ENCODE measurements around the gene ARHGAP12. TPM values are rescaled to one million over a fixed set of nuclear protein-coding genes. Genes with fewer than 3 reads are reported as not detected.
A peak's percentile ranks its signal among the peaks of the same experiment; 100 is the strongest.
"Not testable (repeated sequence)": the region's sequence is repeated elsewhere in the genome, so short reads cannot be mapped to it uniquely, and the experiment has no call there.

ARHGAP12 gene, protein sequence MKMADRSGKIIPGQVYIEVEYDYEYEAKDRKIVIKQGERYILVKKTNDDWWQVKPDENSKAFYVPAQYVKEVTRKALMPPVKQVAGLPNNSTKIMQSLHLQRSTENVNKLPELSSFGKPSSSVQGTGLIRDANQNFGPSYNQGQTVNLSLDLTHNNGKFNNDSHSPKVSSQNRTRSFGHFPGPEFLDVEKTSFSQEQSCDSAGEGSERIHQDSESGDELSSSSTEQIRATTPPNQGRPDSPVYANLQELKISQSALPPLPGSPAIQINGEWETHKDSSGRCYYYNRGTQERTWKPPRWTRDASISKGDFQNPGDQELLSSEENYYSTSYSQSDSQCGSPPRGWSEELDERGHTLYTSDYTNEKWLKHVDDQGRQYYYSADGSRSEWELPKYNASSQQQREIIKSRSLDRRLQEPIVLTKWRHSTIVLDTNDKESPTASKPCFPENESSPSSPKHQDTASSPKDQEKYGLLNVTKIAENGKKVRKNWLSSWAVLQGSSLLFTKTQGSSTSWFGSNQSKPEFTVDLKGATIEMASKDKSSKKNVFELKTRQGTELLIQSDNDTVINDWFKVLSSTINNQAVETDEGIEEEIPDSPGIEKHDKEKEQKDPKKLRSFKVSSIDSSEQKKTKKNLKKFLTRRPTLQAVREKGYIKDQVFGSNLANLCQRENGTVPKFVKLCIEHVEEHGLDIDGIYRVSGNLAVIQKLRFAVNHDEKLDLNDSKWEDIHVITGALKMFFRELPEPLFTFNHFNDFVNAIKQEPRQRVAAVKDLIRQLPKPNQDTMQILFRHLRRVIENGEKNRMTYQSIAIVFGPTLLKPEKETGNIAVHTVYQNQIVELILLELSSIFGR
- total RNA-seq: 81.9 and 82.2 TPM in 2 replicates
- polyA plus RNA-seq (2012): 16.5 TPM

DNA sequence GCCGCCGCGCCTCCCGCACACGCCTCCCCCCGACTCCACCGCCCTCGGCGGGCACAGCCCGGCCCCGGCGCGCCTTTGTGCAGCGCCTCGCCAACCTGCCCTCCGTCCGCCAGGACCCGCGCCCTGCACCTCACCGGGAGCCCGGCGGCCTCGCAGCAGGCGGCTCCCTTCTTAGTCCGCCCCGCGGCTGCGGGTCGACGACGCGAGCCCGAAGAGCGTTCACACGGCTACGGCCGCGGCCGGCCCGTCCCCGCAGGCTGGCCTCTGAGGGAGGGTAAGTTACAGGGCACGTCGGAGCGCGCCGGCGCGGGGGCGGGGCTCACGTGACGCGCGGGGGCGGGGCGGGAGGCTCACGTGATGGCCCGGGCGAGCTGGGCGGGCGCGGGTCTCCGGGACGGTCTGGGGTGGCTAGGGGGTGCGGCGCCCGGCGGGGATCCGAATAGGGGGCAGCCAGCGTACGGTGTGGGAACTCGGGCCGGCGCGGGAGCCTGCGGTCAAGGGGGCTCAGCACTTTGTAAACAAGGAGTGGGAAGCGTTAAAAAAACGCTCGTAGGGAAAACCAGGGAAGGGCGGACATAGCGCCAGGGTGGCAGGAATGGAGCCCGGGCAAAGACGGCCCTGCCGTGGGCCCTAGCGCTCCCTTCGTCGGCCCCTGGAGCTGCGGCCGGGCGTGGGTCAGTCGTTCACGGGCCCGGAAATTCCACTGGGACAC, at the start of gene ARHGAP12:
ARHGAP12 (minus strand) TSS at position 283 of the 712 bp plus-strand sequence. CDS start 19,976 bp downstream, outside the sequence.
- peak; percentile 89 for DNase-seq (ENCODE audit: low read depth)

GRCh38 chr10:31978156-31978483, 49.5 kb upstream of the ARHGAP12 start:
- no peak for DNase-seq (ENCODE audit: low read depth)

DNA sequence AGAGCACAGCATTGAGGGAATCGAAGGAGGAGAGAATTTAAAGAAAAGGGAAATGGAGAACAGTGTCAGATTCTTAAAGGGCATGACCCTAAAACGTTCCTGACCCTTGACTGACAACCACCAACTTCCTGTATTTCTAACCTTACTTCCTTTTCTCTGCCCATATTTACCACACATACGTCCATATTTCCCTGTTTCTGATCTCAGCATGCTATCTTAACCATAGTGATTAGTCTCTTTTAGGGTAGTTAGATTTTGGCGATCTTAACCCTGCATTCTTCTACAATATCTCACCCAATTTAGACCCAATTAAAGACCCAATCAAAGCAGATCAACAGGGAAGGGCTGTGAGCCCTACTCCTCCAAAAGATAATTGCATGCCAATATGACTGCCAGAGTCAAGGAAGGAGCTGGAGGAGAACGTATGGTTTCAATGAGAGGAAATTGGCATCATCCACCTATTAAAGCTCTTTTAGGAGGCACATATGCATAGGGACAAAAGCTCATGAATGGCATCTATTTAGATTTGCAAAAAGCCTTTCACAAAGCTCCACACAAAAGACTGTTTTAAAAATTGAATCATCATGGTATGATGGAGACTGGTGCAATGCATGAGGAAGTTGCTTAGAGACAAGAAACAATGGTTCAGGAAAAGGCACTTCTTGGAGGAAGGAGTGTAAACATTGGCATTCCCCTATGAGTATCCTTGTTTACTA, 49.0 kb upstream of the ARHGAP12 start:
- no peak for DNase-seq (ENCODE audit: low read depth)

DNA sequence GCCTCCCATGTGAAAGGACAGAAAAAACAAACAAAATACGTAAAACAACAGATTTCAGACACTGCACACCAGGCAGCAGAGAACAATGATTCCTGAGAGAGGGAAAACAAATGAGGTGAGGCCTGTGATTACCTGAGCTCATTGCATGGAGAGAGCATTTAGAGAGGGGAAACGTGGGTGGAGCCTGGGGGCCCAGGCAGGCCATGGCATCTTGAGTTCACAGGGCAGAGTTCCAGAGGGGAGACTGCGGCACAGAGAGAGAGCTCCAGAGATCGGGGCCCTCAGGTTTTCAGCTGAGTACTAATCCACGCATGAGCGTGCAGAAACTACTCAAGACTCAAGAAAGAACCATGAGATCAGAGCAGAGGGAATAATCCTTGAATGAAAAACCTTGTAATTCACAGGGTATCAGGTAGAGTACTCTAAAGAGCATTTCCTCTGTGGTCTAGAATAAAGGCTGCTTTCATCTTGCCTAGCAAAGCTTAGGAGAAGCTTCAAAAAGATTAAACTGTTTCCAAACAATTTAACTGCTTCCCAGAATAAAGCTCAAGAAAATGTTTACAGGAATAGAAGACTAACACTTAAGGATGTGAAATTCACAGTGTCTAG, 46.6 kb upstream of the ARHGAP12 start:
- DNase-seq (ENCODE audit: low read depth): no peak

GRCh38 chr10:31974434-31975124, 45.9 kb upstream of the ARHGAP12 start:
- peak; percentile 4 for DNase-seq (ENCODE audit: low read depth)

- DNase-seq (ENCODE audit: low read depth): no peak
These were observed 43.9 kb upstream of the ARHGAP12 start for GRCh38 chr10:31972519-31973041.

DNA sequence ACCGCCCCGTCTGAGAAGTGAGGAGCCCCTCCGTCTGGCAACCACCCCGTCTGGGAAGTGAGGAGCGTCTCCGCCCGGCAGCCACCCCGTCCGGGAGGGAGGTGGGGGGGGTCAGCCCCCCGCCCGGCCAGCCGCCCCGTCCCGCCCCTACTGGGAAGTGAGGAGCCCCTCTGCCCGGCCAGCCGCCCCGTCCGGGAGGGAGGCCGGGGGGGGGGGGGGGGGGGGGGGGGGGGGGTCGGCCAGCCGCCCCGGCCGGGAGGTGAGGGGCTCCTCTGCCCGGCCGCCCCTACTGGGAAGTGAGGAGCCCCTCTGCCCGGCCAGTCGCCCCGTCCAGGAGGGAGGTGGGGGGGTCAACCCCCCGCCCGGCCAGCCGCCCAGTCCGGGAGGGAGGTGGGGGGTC, 41.2 kb upstream of the ARHGAP12 start:
- DNase-seq (ENCODE audit: low read depth): not testable (repeated sequence)

DNA sequence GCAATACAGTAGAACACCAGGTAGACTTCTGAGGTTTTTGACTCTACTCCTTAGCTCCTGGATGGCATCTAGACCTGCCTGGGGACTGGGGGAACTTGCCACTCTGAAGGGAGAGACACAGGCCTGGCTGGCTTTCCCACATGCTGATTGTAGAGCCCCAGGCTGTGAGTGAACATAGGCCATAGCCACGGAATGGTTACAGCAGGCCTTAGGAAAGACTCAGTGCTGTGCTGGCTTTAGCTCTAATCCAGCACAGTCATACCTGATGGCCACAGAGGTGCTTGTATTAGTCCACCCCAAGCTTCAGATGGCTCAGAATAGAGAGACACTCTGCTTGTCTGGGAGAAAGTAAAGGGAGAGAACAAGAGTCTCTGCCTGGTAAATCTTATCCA, 35.0 kb upstream of the ARHGAP12 start:
- no peak for DNase-seq (ENCODE audit: low read depth)

- DNase-seq (ENCODE audit: low read depth): no peak
These were observed 34.4 kb upstream of the ARHGAP12 start for GRCh38 chr10:31962826-31963588.

DNA sequence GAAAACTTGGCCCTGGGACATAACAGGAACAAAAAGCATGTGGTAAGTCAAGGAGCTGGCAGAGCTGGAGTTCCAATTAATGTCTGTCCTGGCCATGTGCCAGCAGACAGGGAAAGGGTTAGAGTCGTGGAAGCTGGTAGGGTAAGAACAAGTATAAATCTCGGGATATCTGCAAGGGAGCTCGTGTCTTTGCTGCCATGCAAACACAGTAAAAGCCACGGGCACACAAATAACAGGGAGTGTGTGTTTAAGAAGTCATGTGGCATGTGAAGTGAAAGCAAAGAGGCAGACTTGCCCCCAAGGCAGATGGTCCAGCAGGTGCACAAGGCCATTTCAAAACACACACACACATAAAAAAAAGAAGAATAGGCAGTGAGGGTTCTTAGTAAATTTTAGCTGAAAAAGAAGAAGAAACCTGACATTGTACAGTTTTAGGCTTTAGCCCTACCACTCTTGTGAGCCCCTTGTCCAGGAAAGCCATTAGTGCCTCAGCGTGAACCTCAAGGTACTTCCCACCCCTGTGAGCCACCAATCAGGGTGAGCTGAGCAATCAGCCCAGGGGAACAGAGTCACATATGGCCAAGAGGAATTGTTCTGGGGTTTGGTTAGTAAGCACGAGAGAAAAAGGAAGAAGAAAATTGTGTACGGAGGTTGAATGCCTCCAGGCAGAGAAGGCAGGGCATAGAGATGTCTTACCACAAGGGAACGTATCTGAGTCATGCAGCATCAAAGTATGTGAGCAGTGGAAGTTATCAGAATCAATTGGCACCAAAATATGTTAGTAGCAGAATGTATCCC, 32.8 kb upstream of the ARHGAP12 start:
- peak; percentile 57 for DNase-seq (ENCODE audit: low read depth)

DNA sequence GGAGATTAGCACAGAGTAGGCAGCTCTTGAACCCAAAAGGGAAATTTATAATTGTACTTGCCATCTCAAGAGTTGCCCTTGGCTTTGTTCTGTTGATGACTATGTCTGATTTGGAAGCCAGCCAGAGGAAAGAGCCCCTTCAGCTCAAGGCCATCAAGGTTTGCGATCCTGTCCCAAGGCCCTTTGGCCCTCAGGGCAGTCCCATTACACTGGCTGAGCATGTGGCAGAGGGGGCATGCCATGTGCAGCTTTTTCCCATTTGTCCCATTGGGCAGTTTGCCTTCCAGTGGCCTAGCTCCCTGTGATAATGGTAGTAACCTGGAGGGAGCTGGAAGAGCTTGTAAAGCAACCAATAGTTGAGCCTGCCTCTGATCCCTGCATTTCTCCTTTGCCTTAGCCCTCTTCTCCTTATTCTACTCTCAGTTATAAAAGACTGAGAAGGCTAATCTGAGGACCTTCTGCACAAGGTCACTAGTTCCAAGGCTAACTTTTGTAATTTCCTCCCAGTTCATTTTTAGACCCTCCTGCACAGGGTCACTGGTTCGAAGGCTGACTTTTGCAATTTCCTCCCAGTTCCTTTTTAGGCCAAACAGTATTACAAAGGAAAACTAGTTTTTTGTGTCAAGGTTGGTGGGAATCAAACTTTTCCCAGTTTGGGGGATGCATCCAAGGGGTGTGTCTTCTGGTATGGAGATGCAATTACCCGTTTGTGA, 31.0 kb upstream of the ARHGAP12 start:
- no peak for DNase-seq (ENCODE audit: low read depth)

DNA sequence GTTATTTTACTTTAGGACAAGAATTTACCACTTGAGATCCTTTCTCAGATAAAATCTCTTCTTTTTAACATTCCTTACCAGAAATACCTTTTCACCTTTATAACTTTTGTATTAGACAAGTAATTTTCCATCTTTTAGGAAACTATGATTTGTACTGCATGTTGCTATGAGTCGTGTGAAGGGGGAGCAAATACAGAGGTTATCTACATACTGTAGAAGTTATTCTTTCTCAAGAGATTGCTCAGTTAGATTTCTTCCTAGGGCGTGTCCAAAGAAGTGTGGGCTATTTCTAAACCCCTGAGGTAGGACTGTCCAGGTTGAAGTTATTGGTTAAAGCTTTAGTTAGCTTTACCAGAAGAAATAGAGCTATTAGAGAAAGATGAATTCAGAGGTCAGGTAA, 30.2 kb upstream of the ARHGAP12 start:
- no peak for DNase-seq (ENCODE audit: low read depth)

DNA sequence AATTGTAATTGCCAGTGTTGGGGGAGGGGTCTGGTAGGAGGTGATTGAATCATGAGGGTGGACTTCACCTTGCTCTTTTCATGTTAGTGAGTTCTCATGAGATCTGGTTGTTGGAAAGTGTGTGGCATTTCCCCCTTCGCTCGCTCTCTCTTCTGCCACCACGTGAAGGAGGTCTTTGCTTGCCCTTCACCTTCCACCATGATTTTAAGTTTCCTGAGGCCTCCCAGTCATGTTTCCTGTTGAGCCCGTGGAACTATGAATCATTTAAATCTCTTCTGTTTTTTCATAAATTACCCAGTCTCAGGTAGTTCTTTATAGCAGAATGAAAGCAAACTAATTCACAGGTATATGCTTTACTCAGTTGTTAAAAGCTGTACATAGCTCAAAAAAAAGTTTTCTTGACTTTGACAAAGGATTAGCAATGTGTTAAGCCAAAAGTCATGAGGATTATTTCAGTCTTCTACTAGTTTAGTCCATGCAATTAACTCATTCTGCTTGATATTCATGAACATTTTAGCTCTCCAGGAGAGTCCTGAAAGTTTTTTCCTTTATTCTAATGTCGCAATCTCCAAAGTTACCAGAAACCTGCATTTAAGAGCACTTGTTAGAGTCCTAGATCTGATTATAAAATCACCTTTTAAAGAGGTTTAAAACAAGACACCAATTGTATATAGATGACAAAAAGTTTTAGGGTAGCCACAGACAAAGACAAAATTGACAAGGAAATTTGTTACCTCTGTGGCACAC, 27.7 kb upstream of the ARHGAP12 start:
- no peak for DNase-seq (ENCODE audit: low read depth)

- no peak for DNase-seq (ENCODE audit: low read depth)
These were observed 26.0 kb upstream of the ARHGAP12 start for GRCh38 chr10:31954410-31955191.

GRCh38 chr10:31953480-31953879, 24.8 kb upstream of the ARHGAP12 start:
- DNase-seq (ENCODE audit: low read depth): no peak

GRCh38 chr10:31953080-31953479, 24.4 kb upstream of the ARHGAP12 start:
- DNase-seq (ENCODE audit: low read depth): no peak

All from myocyte (in vitro differentiated cells).